NCI-H146 treated with DMSO at 0.1 percent for 48 hours (cell line): ENCODE data around the gene ARHGAP1.
"Not testable (repeated sequence)": the region's sequence is repeated elsewhere in the genome, so short reads cannot be mapped to it uniquely, and the experiment has no call there.

ENCODE experiments used
- DNase-seq: peaks from one replicate; lab custom pipeline; 2025; ENCODE audit not compliant: unreplicated experiment; lab: John Stamatoyannopoulos, UW

ARHGAP1 gene

GRCh38 chr11:46724088-46724487, 23.7 kb upstream of the ARHGAP1 start:
- DNase-seq, result no peak

- no peak for DNase-seq
These were observed 22.9 kb upstream of the ARHGAP1 start for GRCh38 chr11:46723359-46723680.

GRCh38 chr11:46722566-46723358, 22.3 kb upstream of the ARHGAP1 start:
- DNase-seq, result no peak

- no peak for DNase-seq
These were observed 20.9 kb upstream of the ARHGAP1 start for GRCh38 chr11:46721286-46721685.

- no peak for DNase-seq
These were observed 19.3 kb upstream of the ARHGAP1 start for GRCh38 chr11:46719543-46720218.

- no peak for DNase-seq
These were observed 18.7 kb upstream of the ARHGAP1 start, which contains the start of gene F2 for GRCh38 chr11:46719048-46719542. Gene F2, plus strand, starts transcription at chr11:46719213. Its CDS starts 23 bp downstream, at chr11:46719236.

- peak; percentile 21 for DNase-seq
These were observed 18.0 kb upstream of the ARHGAP1 start for GRCh38 chr11:46718155-46719019.

GRCh38 chr11:46717825-46718154, 17.4 kb upstream of the ARHGAP1 start:
- DNase-seq, result not testable (repeated sequence)

- DNase-seq, result no peak
These were observed 12.6 kb upstream of the ARHGAP1 start for GRCh38 chr11:46712874-46713576.

GRCh38 chr11:46711303-46711702, 10.9 kb upstream of the ARHGAP1 start:
- DNase-seq, result no peak

- no peak for DNase-seq
These were observed 10.4 kb upstream of the ARHGAP1 start for GRCh38 chr11:46710821-46711269.

- not testable (repeated sequence) for DNase-seq
These were observed 8.9 kb upstream of the ARHGAP1 start for GRCh38 chr11:46709351-46709750.

GRCh38 chr11:46706886-46707285, 6.5 kb upstream of the ARHGAP1 start:
- DNase-seq, result no peak

- DNase-seq, result no peak
These were observed 4.8 kb upstream of the ARHGAP1 start for GRCh38 chr11:46705070-46705688.

GRCh38 chr11:46701078-46701654, 747 bp upstream of the ARHGAP1 start:
- DNase-seq, result no peak

GRCh38 chr11:46698597-46698996, 1.8 kb downstream of the ARHGAP1 start:
- DNase-seq, result no peak

GRCh38 chr11:46697723-46698122, 2.7 kb downstream of the ARHGAP1 start:
- no peak for DNase-seq

GRCh38 chr11:46697303-46697702, 3.1 kb downstream of the ARHGAP1 start:
- no peak for DNase-seq

- DNase-seq, result no peak
These were observed 4.2 kb downstream of the ARHGAP1 start for GRCh38 chr11:46696212-46696558.
